PC-3 (cell line): ENCODE data around the gene NUP62. TPM values are rescaled to one million over a fixed set of nuclear protein-coding genes. Genes with fewer than 3 reads are reported as not detected.

ENCODE experiments used
- ATAC-seq: fragments of 200-7000 bp; cut with Tn5 transposase; 2 replicates; pipeline ENCODE4 v1.9.1; 2020; ENCODE audit warnings: mild to moderate bottlenecking, moderate library complexity
- BruUV-seq: library from RNA; stranded (reverse); fragments of 400-500 nt; replicated peaks from 2 replicates; lab custom pipeline; 2021; lab: Mats Ljungman, UMichigan
- CTCF ChIA-PET: fragments of 300-600 bp; sonication (Branson Sonifier 250); formaldehyde crosslinking; loops from one replicate; lab custom pipeline; 2022; ENCODE audit warnings: antibody characterized with exemption; lab: Charles Lee
- POLR2A ChIA-PET: fragments of 300-600 bp; sonication (Branson Sonifier 250); formaldehyde crosslinking; loops from one replicate; lab custom pipeline; 2022; ENCODE audit warnings: antibody characterized with exemption; ENCODE audit not compliant: unreplicated experiment; lab: Charles Lee
- DNase-seq: peaks from one replicate; pipeline ENCODE4 v3.0.0-alpha.2; 2015
- H2AFZ ChIP-seq: fragments of 300-600 bp; sonication (generic); 2 replicates; pipeline ENCODE4 v1.6.0; 2016; ENCODE audit warnings: antibody characterized with exemption, low read length
- H3F3A ChIP-seq: fragments of 300-600 bp; sonication (generic); one replicate; pipeline ENCODE4 v1.6.0; 2017; ENCODE audit warnings: antibody characterized with exemption, low read length, control low read depth, mild to moderate bottlenecking; ENCODE audit not compliant: unreplicated experiment
- H3K27ac ChIP-seq: fragments of 300-600 bp; sonication (generic); 2 replicates; pipeline ENCODE4 v1.5.1; 2016; ENCODE audit warnings: mild to moderate bottlenecking, low read length
- H3K27me3 ChIP-seq: fragments of 300-600 bp; sonication (generic); 2 replicates; pipeline ENCODE4 v1.6.1; 2016; ENCODE audit warnings: low read length, mixed read lengths
- H3K36me3 ChIP-seq: fragments of 300-600 bp; sonication (generic); 2 replicates; pipeline ENCODE4 v1.6.1; 2016; ENCODE audit warnings: low read depth, mixed run types, low read length, mixed read lengths
- H3K4me1 ChIP-seq: fragments of 300-600 bp; sonication (generic); 2 replicates; pipeline ENCODE4 v1.5.1; 2016; ENCODE audit warnings: low read length; ENCODE audit not compliant: insufficient read depth
- H3K4me2 ChIP-seq: fragments of 300-600 bp; sonication (generic); 2 replicates; pipeline ENCODE4 v1.6.0; 2016; ENCODE audit warnings: low read length
- H3K4me3 ChIP-seq: fragments of 300-600 bp; sonication (generic); 2 replicates; pipeline ENCODE4 v1.5.1; 2016; ENCODE audit warnings: mild to moderate bottlenecking, low read length, mixed read lengths
- H3K79me2 ChIP-seq: fragments of 300-600 bp; sonication (generic); 2 replicates; pipeline ENCODE4 v1.6.1; 2017; ENCODE audit warnings: low read length, mixed read lengths
- H3K9ac ChIP-seq: fragments of 300-600 bp; sonication (generic); 2 replicates; pipeline ENCODE4 v1.6.0; 2016; ENCODE audit warnings: mild to moderate bottlenecking, low read length
- H3K9me2 ChIP-seq: fragments of 300-600 bp; sonication (generic); replicated peaks from 2 replicates; pipeline ENCODE4 v1.6.1; 2016; ENCODE audit warnings: mixed run types, low read length, mixed read lengths
- H3K9me3 ChIP-seq: fragments of 300-600 bp; sonication (generic); 2 replicates; pipeline ENCODE4 v1.6.1; 2016; ENCODE audit warnings: low read length, mixed read lengths
- H4K20me1 ChIP-seq: fragments of 300-600 bp; sonication (generic); 2 replicates; pipeline ENCODE4 v1.6.1; 2016; ENCODE audit warnings: low read length, mixed read lengths
- EZH2 ChIP-seq: fragments of 300-600 bp; sonication (generic); IDR thresholded peaks from one replicate; pipeline ENCODE4 v1.6.1; 2017; ENCODE audit warnings: antibody characterized with exemption, mild to moderate bottlenecking, low read length; ENCODE audit not compliant: unreplicated experiment
- EZH2phosphoT487 ChIP-seq: fragments of 300-600 bp; sonication (generic); IDR thresholded peaks from 2 replicates; pipeline ENCODE4 v1.6.1; 2018; ENCODE audit warnings: mild to moderate bottlenecking, antibody characterized with exemption, low read length, borderline replicate concordance
- intact Hi-C: fragments of 100-400 bp; cut with micrococcal nuclease; formaldehyde crosslinking; loops from 2 replicates; pipeline ENCODE4 v1.9.0; 2023
- total RNA-seq: library from RNA; depleted of rRNA; stranded (reverse); fragments of >200 nt; gene quantifications from 2 replicates; pipeline ENCODE4 v1.2.3, GENCODE V29; 2014
- TF ChIP-seq, protein P1 (sequence below): fragments of 300-600 bp; sonication (generic); conservative IDR thresholded peaks from 2 replicates; pipeline ENCODE4 v1.5.1; 2017; ENCODE audit warnings: antibody characterized with exemption, low read depth, mild to moderate bottlenecking, low read length

Gene NUP62
- total RNA-seq, 1 experiment from 2014 or later: 129 TPM

DNA sequence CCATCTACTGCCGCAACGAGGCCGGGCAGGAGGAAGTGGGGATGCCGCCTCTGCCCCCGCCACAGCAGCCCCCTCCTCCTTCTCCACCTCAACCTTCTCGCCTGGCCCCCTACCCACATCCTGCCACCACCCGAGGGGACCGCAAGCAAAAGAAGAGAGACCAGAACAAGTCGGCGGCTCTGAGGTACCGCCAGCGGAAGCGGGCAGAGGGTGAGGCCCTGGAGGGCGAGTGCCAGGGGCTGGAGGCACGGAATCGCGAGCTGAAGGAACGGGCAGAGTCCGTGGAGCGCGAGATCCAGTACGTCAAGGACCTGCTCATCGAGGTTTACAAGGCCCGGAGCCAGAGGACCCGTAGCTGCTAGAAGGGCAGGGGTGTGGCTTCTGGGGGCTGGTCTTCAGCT lies 3.4 kb upstream of the NUP62 start:
- H3K9ac ChIP-seq: no peak overlapping the region
- no peak overlapping the region for H2AFZ ChIP-seq
- peak overlapping the region; percentile 36 for H3K27ac ChIP-seq
- H3K27me3 ChIP-seq: no peaks in the 10 kb centered on the region
- peaks cover 12% of the 10 kb centered on the region for H3F3A ChIP-seq
- TF ChIP-seq EZH2: no peak
- no peak for TF ChIP-seq EZH2phosphoT487
- TF ChIP-seq, protein P1, sequence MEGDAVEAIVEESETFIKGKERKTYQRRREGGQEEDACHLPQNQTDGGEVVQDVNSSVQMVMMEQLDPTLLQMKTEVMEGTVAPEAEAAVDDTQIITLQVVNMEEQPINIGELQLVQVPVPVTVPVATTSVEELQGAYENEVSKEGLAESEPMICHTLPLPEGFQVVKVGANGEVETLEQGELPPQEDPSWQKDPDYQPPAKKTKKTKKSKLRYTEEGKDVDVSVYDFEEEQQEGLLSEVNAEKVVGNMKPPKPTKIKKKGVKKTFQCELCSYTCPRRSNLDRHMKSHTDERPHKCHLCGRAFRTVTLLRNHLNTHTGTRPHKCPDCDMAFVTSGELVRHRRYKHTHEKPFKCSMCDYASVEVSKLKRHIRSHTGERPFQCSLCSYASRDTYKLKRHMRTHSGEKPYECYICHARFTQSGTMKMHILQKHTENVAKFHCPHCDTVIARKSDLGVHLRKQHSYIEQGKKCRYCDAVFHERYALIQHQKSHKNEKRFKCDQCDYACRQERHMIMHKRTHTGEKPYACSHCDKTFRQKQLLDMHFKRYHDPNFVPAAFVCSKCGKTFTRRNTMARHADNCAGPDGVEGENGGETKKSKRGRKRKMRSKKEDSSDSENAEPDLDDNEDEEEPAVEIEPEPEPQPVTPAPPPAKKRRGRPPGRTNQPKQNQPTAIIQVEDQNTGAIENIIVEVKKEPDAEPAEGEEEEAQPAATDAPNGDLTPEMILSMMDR: no peak
- H3K4me3 ChIP-seq: no peak overlapping the region
- DNase-seq (no peak), ATAC-seq (no peak)
- H3K9me2 ChIP-seq: no peaks in the 10 kb centered on the region
- CTCF ChIA-PET: no interaction called here
- H3K4me1 ChIP-seq: peaks cover 45% of the 10 kb centered on the region
- no peak overlapping the region for H3K4me2 ChIP-seq
- intact Hi-C loops: loop anchor here (10.0 kb wide), 1 partner anchor 92 kb away; the partner anchor contains the start of genes VRK3 and ZNF473
- peaks cover 37% of the 10 kb centered on the region for H3K79me2 ChIP-seq
- no peaks in the 10 kb centered on the region for H3K9me3 ChIP-seq
- no peaks in the 10 kb centered on the region; the same call in 1 of the 2 replicates for H4K20me1 ChIP-seq
- POLR2A ChIA-PET: no interaction called here
- BruUV-seq: no TSS peak
- peaks cover 20% of the 10 kb centered on the region for H3K36me3 ChIP-seq

DNA sequence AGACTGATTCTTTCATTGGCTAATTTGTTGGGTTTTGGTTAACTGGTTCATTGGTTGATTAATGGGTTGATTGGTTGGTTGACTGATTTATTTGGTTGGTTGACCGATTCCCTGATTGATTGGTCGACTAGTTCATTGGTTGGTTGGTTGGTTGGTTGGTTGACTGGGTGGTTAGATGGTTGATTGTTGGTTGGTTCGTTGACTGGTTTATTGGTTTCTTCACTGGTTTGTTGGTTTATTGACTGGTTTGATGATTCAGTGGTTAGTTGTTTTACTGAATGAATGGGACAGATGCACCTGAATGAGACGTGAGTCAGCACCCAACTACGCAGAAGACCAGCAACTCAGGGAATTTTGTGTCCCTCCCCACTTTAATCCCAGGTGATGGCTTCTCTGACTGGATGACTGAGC lies 2.7 kb upstream of the NUP62 start:
- peak; percentile 54 for ATAC-seq
- no peaks in the 10 kb centered on the region for H3K9me2 ChIP-seq
- peaks cover 27% of the 10 kb centered on the region for H3K36me3 ChIP-seq
- H3K9me3 ChIP-seq: no peaks in the 10 kb centered on the region
- peak overlapping the region; percentile 92 for H3K27ac ChIP-seq
- CTCF ChIA-PET: no interaction called here
- POLR2A ChIA-PET: interaction anchor here (0.7 kb wide), 1 partner anchor 1462 kb away, joined by 10 read pairs; no protein-coding TSS in a partner anchor
- H3K4me2 ChIP-seq: peak overlapping the region; percentile 91
- H3K27me3 ChIP-seq: no peaks in the 10 kb centered on the region
- H3F3A ChIP-seq: peaks cover 12% of the 10 kb centered on the region
- no TSS peak for BruUV-seq
- intact Hi-C loops: loop anchor here (10.0 kb wide), 1 partner anchor 93 kb away; the partner anchor contains the start of genes VRK3 and ZNF473
- no peak overlapping the region for H3K4me3 ChIP-seq
- peaks cover 44% of the 10 kb centered on the region for H3K79me2 ChIP-seq
- H4K20me1 ChIP-seq: peaks cover 6% of the 10 kb centered on the region; the same call in 1 of the 2 replicates
- no peak overlapping the region for H2AFZ ChIP-seq
- H3K9ac ChIP-seq: no peak overlapping the region
- peaks cover 52% of the 10 kb centered on the region for H3K4me1 ChIP-seq
- no peak for TF ChIP-seq EZH2
- TF ChIP-seq, protein P1: no peak
- no peak for TF ChIP-seq EZH2phosphoT487
- peak; percentile 98 for DNase-seq
